Activated CD8-positive, alpha-beta T cell treated with anti-CD3 and anti-CD28 coated beads for 36 hours (primary cell): ENCODE data around the gene UQCRC1. TPM values are rescaled to one million over a fixed set of nuclear protein-coding genes. Genes with fewer than 3 reads are reported as not detected.

Source experiments
- ATAC-seq: fragments of 200-7000 bp; cut with Tn5 transposase; one replicate; pipeline ENCODE4 v1.10.0; 2021; ENCODE audit warnings: mild to moderate bottlenecking, moderate library complexity
- CTCF ChIA-PET: fragments of 350-600 bp; sonication (Branson Sonifier 250); formaldehyde crosslinking; loops from one replicate; lab custom pipeline; 2021; ENCODE audit warnings: antibody characterized with exemption; lab: Charles Lee
- POLR2A ChIA-PET: fragments of 350-600 bp; sonication (Branson Sonifier 250); formaldehyde crosslinking; loops from one replicate; lab custom pipeline; 2021; ENCODE audit warnings: antibody characterized with exemption; lab: Charles Lee
- DNase-seq: peaks from one replicate; pipeline ENCODE4 v3.0.0-alpha.2; 2020
- H3K27ac Mint-ChIP-seq: one replicate; pipeline ENCODE4 v1.8.0; 2021; ENCODE audit warnings: mild to moderate bottlenecking, mixed read lengths
- H3K27me3 Mint-ChIP-seq: one replicate; pipeline ENCODE4 v1.8.0; 2021; ENCODE audit warnings: mixed read lengths
- H3K36me3 Mint-ChIP-seq: one replicate; pipeline ENCODE4 v1.8.0; 2021; ENCODE audit warnings: low read depth, mixed read lengths
- H3K4me1 Mint-ChIP-seq: one replicate; pipeline ENCODE4 v1.8.0; 2021; ENCODE audit warnings: low read depth, mixed read lengths
- H3K4me3 Mint-ChIP-seq: one replicate; pipeline ENCODE4 v1.8.0; 2021; ENCODE audit warnings: mild to moderate bottlenecking, moderate library complexity, mixed read lengths
- H3K9me3 Mint-ChIP-seq: one replicate; pipeline ENCODE4 v1.8.0; 2021; ENCODE audit warnings: mixed read lengths
- CTCF ChIP-seq: fragments of 200-600 bp; IDR thresholded peaks from one replicate; pipeline ENCODE4 v1.8.0; 2022; ENCODE audit warnings: antibody characterized with exemption, mild to moderate bottlenecking
- intact Hi-C: fragments of 100-400 bp; cut with micrococcal nuclease; formaldehyde crosslinking; loops from one replicate; pipeline ENCODE4 v1.10.0; 2022
- total RNA-seq, 2 experiments: library from RNA; stranded (reverse); gene quantifications; one replicate each; pipeline ENCODE4 v1.2.3, GENCODE V29; 2021

The UQCRC1 gene
- total RNA-seq, 2 experiments from 2014 or later, result 240 to 256 TPM

DNA sequence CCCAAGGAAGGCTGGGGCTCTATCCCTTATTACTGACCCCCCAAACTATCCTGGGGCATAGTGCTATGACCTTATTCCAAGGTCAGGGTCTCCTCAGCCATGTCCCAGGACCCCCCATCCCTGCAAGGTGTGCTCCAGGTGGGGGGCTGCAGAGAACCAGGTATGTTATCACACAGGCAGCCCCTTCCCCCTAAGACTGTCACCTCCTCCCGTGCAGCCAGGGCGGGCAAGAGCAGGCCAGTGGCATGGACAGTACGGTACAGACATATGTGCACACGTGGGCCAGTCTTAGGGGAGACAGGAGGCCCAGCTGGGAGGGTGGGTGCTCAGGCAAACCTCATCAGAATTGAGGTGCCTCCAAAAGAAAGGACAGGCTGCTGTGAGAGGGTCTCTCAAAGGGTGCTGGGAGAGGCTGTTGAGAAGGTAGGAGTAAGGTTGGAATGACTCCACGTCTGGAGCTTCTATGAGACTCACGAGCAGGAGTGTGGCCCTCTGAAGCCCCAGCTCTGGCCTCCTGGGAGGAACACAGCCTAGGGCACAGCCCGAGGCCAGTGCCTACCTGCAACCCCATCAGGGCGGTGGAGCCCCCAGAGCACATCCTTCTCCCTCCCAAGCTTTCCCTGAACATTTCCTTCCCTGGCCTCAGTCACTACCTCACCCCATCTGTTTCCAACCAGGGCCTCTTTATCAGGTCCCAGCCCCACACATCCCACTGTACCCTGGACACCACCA is 12.6 kb downstream of the UQCRC1 start:
- no peaks in the 10 kb centered on the region for H3K9me3 Mint-ChIP-seq
- peaks cover 11% of the 10 kb centered on the region for H3K36me3 Mint-ChIP-seq
- H3K27ac Mint-ChIP-seq, result no peak overlapping the region
- intact Hi-C loops, result no loop called here
- TF ChIP-seq CTCF, result no peak
- peaks cover 12% of the 10 kb centered on the region for H3K27me3 Mint-ChIP-seq
- no peak for ATAC-seq
- DNase-seq, result no peak
- H3K4me1 Mint-ChIP-seq, result peaks cover 5% of the 10 kb centered on the region
- POLR2A ChIA-PET, result interaction anchor here (0.7 to 1.4 kb wide), 6 partner anchors 9 to 39 kb away, joined by 3 to 4 read pairs (median 3); partner anchors contain the start of genes SLC26A6 and UQCRC1
- CTCF ChIA-PET, result interaction anchor here (0.9 to 1.5 kb wide), 2 partner anchors 39 to 161 kb away, joined by 3 read pairs; partner anchors contain the start of gene SLC26A6
- no peak overlapping the region for H3K4me3 Mint-ChIP-seq

DNA sequence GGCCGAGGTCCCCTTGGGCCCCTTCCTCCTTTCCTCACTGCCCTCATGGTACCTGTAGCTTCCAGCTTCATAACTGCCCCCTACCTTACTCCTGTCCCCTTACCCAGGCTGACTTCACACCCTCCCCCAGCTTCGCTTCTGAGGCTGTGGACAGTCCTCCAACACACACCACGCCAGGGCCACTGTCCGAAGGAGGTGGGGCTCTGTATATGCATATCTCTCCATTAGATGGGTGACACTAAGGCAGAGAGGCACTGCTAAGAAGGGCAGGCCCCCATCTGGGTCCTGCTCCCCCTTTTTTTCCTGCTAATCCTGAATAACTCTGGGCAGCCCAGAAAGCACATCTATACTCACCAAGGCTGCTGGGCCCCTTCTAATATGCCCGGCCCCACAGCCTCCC is 13.3 kb downstream of the UQCRC1 start:
- peaks cover 11% of the 10 kb centered on the region for H3K36me3 Mint-ChIP-seq
- ChIA-PET CTCF (interaction anchor here (1.5 kb wide), 1 partner anchor 39 kb away, joined by 3 read pairs; the partner anchor contains the start of gene SLC26A6), POLR2A (interaction anchor here (1.0 kb wide), 1 partner anchor 14 kb away, joined by 3 read pairs; no protein-coding TSS in a partner anchor)
- TF ChIP-seq CTCF, result no peak
- DNase-seq (no peak), ATAC-seq (no peak)
- H3K4me1 Mint-ChIP-seq, result peaks cover 5% of the 10 kb centered on the region
- no peak overlapping the region for H3K4me3 Mint-ChIP-seq
- no peaks in the 10 kb centered on the region for H3K9me3 Mint-ChIP-seq
- no peak overlapping the region for H3K27ac Mint-ChIP-seq
- peaks cover 12% of the 10 kb centered on the region for H3K27me3 Mint-ChIP-seq
- intact Hi-C loops, result no loop called here

- H3K27ac Mint-ChIP-seq, result no peak overlapping the region
- no peak for TF ChIP-seq CTCF
- H3K9me3 Mint-ChIP-seq, result no peaks in the 10 kb centered on the region
- ATAC-seq, result peak; percentile 21
- peak; percentile 34 for DNase-seq
- ChIA-PET CTCF (interaction anchor here (1.4 kb wide), 1 partner anchor 40 kb away, joined by 4 read pairs; the partner anchor contains the start of gene SLC26A6), POLR2A (no interaction called here)
- H3K4me1 Mint-ChIP-seq, result peaks cover 5% of the 10 kb centered on the region
- peaks cover 7% of the 10 kb centered on the region for H3K36me3 Mint-ChIP-seq
- intact Hi-C loops, result no loop called here
- peaks cover 16% of the 10 kb centered on the region for H3K27me3 Mint-ChIP-seq
- no peak overlapping the region for H3K4me3 Mint-ChIP-seq
These were observed 13.8 kb downstream of the UQCRC1 start for GRCh38 chr3:48595526-48596121.

DNA sequence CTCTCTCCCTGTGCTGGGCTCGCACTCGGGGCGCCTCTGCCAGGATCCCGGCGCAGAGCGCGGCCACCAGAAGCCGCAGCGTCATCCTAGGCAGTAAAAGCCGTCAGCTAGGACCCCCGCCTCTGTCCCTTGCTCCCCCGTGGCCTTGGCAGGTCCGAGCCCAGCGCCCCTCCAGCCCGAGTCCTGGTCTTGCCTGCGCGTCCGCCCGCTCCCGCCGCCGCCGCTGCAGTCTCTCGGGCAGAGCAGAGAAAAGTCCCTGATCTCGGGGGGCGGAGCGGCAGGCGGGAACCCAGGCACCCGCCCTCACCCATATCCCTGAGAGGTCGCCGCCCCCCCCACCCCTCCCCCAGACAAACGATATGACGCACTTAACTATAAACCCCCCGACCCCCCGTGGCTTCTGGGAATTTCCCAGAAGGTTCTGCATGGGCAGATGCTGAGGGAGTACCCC is 14.3 kb downstream of the UQCRC1 start, which contains the start of gene COL7A1:
Gene COL7A1 (minus strand): TSS at position 255 of the 451 bp plus-strand sequence. CDS start 170 bp downstream, at position 85.
- no peak within 1 kb of the TSS for H3K27ac Mint-ChIP-seq
- CTCF ChIA-PET, result interaction anchor here (1.4 kb wide), 1 partner anchor 40 kb away, joined by 4 read pairs; the partner anchor contains the start of gene SLC26A6
- DNase-seq (peak; percentile 39), ATAC-seq (peak; percentile 28)
- no peak within 1 kb of the TSS for H3K4me3 Mint-ChIP-seq
- H3K4me1 Mint-ChIP-seq, result peaks cover 5% of the 10 kb centered on the region
- no peaks in the 10 kb centered on the region for H3K9me3 Mint-ChIP-seq
- intact Hi-C loops, result no loop called here
- H3K36me3 Mint-ChIP-seq, result peaks cover 6% of the 10 kb centered on the region
- no peak for TF ChIP-seq CTCF
- peaks cover 16% of the 10 kb centered on the region for H3K27me3 Mint-ChIP-seq
- POLR2A ChIA-PET, result no interaction called here
